ENCODE measurements around the gene ASIC1. TPM values are rescaled to one million over a fixed set of nuclear protein-coding genes. Genes with fewer than 3 reads are reported as not detected.

Gene ASIC1
- total and polyA plus RNA-seq, 2 donors, result 1.3 to 3.6 TPM

DNA sequence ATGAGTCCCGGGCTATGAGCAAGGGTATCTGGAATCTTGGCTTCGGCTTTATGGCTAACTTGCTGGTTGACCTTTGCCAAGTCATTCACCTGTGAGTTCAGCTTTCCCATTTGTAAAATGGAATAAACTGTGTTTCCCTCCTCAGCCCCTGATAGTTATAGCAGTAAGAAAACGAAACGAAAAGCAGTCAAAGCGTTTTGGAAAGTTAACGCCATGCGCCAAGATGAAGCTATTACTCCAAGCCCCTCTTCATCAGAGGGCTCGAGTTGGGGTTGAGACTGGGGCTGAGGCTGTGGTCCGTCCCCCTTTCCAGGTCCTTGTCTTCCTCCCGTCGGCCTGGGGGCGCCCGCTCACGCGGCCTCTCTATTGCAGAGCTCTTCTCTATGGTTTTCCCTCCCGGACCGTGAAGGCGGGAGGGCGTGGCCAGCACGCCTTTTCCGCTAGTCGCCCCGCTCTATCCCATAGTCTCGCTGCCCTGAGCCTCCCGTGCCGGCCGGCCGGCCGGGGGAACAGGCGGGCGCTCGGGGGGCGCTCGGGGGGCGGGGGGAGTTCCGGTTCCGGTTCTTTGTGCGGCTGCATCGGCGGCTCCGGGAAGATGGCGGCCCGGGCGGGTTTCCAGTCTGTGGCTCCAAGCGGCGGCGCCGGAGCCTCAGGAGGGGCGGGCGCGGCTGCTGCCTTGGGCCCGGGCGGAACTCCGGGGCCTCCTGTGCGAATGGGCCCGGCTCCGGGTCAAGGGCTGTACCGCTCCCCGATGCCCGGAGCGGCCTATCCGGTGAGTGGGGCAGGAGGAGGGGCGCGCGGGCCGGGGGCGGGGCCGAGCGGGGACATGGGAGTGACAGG is 27.6 kb downstream of the ASIC1 start, which contains the start of gene SMARCD1:
Gene SMARCD1 (plus strand): TSS at position 568 of the 840 bp plus-strand sequence. CDS start 28 bp downstream, at position 596.
- peaks cover 8 to 15% of the 10 kb centered on the region in 2 donors for H3K4me1 ChIP-seq (ENCODE audit: control insufficient read depth in 2 of 2, insufficient read depth in 2 of 2, low read length in 2 of 2)
- peak within 1 kb of the TSS; percentile 57 to 87 for H3K4me3 ChIP-seq (ENCODE audit: low read length in 2 of 2)
- peaks cover 0 to 20% of the 10 kb centered on the region in 2 donors for H3K27me3 ChIP-seq (ENCODE audit: control insufficient read depth in 2 of 2, insufficient read depth in 1 of 2, low read length in 1 of 2)
- WGBS, result under 1% methylated on average over 69 of the region's 69 CpGs
- DNase-seq (ENCODE audit: low read depth in 6 of 9, low spot score in 9 of 9), result peak; percentile 73 to 93 (median 81)
- peak within 1 kb of the TSS; percentile 92 to 97 for H3K27ac ChIP-seq (ENCODE audit: low read depth in 1 of 2, low read length in 1 of 2)
- H3K9me3 ChIP-seq (ENCODE audit: control insufficient read depth in 2 of 2, insufficient read depth in 1 of 2, low read length in 1 of 2), result no peaks in the 10 kb centered on the region
- peaks cover 31 to 36% of the 10 kb centered on the region in 2 donors for H3K36me3 ChIP-seq (ENCODE audit: control insufficient read depth in 2 of 2, insufficient read depth in 2 of 2, low read length in 1 of 2)

DNA sequence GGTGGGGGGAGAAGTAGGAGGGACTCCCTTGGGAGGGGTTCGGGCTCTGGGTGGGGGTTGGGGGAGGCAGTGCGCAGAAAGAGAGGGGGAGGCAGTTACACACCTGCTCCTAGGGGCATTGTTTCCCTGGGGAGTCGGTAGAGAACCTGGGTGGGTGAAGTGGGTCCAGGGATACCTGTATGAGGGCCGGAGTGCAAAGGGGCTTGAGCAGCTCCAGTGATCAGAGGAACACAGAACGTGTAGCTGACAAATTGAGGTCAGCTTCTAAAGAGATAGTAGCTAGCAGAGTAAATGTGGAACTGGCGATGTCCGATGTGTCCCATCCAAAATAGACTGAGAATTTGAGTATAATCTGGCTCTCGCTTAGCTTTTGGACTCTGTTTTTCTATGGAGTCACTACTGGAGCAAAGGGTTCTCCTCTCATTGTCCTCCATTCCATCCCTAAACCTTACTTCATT is 28.2 kb downstream of the ASIC1 start:
- Histone ChIP-seq H3K4me3 (ENCODE audit: low read length in 2 of 2) (peak overlapping the region; percentile 57 to 87), H3K4me1 (ENCODE audit: control insufficient read depth in 2 of 2, insufficient read depth in 2 of 2, low read length in 2 of 2) (peaks cover 8 to 15% of the 10 kb centered on the region in 2 donors), H3K27ac (ENCODE audit: low read depth in 1 of 2, low read length in 1 of 2) (peak overlapping the region; percentile 64 to 92), H3K36me3 (ENCODE audit: control insufficient read depth in 2 of 2, insufficient read depth in 2 of 2, low read length in 1 of 2) (peaks cover 37 to 43% of the 10 kb centered on the region in 2 donors), H3K27me3 (ENCODE audit: control insufficient read depth in 2 of 2, insufficient read depth in 1 of 2, low read length in 1 of 2) (peaks cover 0 to 16% of the 10 kb centered on the region in 2 donors), H3K9me3 (ENCODE audit: control insufficient read depth in 2 of 2, insufficient read depth in 1 of 2, low read length in 1 of 2) (no peaks in the 10 kb centered on the region)
- WGBS, result 30% methylated on average over 8 of the region's 8 CpGs
- DNase-seq (ENCODE audit: low read depth in 6 of 9, low spot score in 9 of 9), result no peak

DNA sequence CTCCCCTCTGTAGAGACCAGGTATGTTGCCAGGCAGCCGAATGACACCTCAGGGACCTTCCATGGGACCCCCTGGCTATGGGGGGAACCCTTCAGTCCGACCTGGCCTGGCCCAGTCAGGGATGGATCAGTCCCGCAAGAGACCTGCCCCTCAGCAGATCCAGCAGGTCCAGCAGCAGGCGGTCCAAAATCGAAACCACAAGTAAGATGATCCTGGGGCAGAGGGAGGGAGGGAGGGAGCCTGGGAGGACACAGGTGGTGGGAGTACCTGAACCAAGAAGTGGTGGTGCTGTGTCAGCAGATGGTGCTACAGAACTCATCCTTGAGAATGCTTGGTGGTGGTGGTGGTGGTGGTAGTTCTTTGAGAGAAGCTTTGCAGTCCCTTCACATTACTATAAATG is 28.8 kb downstream of the ASIC1 start:
- H3K4me3 ChIP-seq (ENCODE audit: low read length in 2 of 2), result peak overlapping the region; percentile 57 to 87
- 94% methylated on average over 5 of the region's 5 CpGs for WGBS
- DNase-seq (ENCODE audit: low read depth in 6 of 9, low spot score in 9 of 9), result peak in 1 of 9 donors; percentile 14
- H3K27ac ChIP-seq (ENCODE audit: low read depth in 1 of 2, low read length in 1 of 2), result peak overlapping the region in 1 of 2 donors; percentile 92
- no peaks in the 10 kb centered on the region for H3K9me3 ChIP-seq (ENCODE audit: control insufficient read depth in 2 of 2, insufficient read depth in 1 of 2, low read length in 1 of 2)
- H3K36me3 ChIP-seq (ENCODE audit: control insufficient read depth in 2 of 2, insufficient read depth in 2 of 2, low read length in 1 of 2), result peaks cover 41 to 46% of the 10 kb centered on the region in 2 donors
- H3K27me3 ChIP-seq (ENCODE audit: control insufficient read depth in 2 of 2, insufficient read depth in 1 of 2, low read length in 1 of 2), result peaks cover 0 to 11% of the 10 kb centered on the region in 2 donors
- peaks cover 8 to 15% of the 10 kb centered on the region in 2 donors for H3K4me1 ChIP-seq (ENCODE audit: control insufficient read depth in 2 of 2, insufficient read depth in 2 of 2, low read length in 2 of 2)

DNA sequence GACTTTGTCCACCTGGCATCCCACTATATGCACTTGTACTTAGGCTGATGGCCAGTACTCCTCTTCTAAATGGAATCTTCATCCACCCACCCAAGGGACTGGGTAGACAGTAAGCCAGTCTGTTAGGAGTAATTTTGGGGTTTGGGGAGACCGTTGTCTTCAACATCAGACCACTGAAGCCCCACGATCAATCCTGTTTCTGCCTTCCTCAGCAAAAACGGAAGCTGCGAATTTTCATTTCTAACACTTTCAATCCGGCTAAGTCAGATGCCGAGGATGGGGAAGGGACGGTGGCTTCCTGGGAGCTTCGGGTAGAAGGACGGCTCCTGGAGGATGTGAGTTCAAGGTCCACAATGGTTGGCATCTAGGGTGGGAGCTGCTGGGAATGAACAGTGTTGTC is 29.8 kb downstream of the ASIC1 start:
- Histone ChIP-seq H3K4me3 (ENCODE audit: low read length in 2 of 2) (no peak overlapping the region), H3K36me3 (ENCODE audit: control insufficient read depth in 2 of 2, insufficient read depth in 2 of 2, low read length in 1 of 2) (peaks cover 51 to 54% of the 10 kb centered on the region in 2 donors), H3K27ac (ENCODE audit: low read depth in 1 of 2, low read length in 1 of 2) (no peak overlapping the region), H3K4me1 (ENCODE audit: control insufficient read depth in 2 of 2, insufficient read depth in 2 of 2, low read length in 2 of 2) (peaks cover 8 to 15% of the 10 kb centered on the region in 2 donors), H3K27me3 (ENCODE audit: control insufficient read depth in 2 of 2, insufficient read depth in 1 of 2, low read length in 1 of 2) (peaks cover 0 to under 1% of the 10 kb centered on the region in 2 donors), H3K9me3 (ENCODE audit: control insufficient read depth in 2 of 2, insufficient read depth in 1 of 2, low read length in 1 of 2) (no peaks in the 10 kb centered on the region)
- no peak for DNase-seq (ENCODE audit: low read depth in 6 of 9, low spot score in 9 of 9)
- WGBS, result 98% methylated on average over 9 of the region's 9 CpGs

DNA sequence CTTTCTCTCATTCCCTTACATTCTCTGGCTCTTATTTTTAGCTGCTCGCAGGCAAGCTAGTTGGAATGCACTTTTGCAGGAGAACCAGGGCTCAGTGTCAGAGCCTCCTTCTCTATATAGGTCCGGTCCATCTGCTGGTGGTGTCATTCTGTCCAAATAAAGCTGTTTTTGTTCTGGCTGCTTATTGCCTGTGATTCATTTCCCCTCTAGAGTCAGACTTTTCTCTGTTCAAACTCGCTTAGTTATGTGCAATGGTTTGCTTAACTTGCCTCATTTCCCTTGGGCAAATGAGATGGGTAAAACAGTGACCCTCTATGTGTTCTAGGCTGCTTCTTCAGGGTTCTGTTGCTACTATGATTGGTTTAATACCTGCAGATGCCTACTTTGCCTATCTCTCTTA is 30.6 kb downstream of the ASIC1 start:
- Histone ChIP-seq H3K4me1 (ENCODE audit: control insufficient read depth in 2 of 2, insufficient read depth in 2 of 2, low read length in 2 of 2) (peaks cover 8 to 15% of the 10 kb centered on the region in 2 donors), H3K27me3 (ENCODE audit: control insufficient read depth in 2 of 2, insufficient read depth in 1 of 2, low read length in 1 of 2) (no peaks in the 10 kb centered on the region), H3K4me3 (ENCODE audit: low read length in 2 of 2) (no peak overlapping the region), H3K27ac (ENCODE audit: low read depth in 1 of 2, low read length in 1 of 2) (no peak overlapping the region), H3K36me3 (ENCODE audit: control insufficient read depth in 2 of 2, insufficient read depth in 2 of 2, low read length in 1 of 2) (peaks cover 60 to 62% of the 10 kb centered on the region in 2 donors), H3K9me3 (ENCODE audit: control insufficient read depth in 2 of 2, insufficient read depth in 1 of 2, low read length in 1 of 2) (no peaks in the 10 kb centered on the region)
- DNase-seq (ENCODE audit: low read depth in 6 of 9, low spot score in 9 of 9), result no peak
- 96% methylated on average over 3 of the region's 3 CpGs for WGBS

DNA sequence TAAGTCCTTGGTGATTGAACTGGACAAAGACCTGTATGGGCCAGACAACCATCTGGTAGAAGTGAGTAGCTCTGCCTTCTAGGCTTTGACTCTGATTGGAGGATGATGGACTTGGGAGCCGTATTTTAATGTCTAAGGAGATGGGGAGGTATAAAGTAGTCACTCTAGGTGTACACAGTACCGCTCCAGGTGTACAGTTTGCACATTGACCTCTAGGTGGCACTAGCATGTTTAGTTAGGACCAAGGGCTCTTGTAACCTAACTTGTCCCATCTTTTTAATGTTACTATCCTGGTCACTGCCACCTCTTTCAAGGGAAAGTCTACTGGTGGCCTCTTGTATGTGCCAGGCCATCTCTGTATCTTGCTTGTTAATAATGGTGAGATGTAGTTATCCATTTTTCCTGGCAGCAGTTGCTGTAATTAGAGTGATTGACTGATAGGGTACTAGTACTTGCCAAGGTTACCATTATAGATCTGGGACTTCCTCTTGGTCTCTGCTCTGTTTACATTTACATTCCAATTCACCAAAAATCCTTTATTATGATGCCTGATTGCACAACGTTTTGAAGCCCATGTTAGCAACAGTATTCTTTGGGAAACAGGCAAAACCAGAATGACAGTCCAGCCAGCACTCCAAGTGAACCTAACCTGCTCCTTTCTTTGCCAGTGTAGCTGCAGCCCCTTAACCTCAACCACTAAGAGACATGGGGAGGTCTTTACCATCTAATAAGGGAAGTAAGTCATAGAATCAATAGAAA is 31.4 kb downstream of the ASIC1 start:
- H3K36me3 ChIP-seq (ENCODE audit: control insufficient read depth in 2 of 2, insufficient read depth in 2 of 2, low read length in 1 of 2), result peaks cover 67 to 69% of the 10 kb centered on the region in 2 donors
- no peak overlapping the region for H3K27ac ChIP-seq (ENCODE audit: low read depth in 1 of 2, low read length in 1 of 2)
- H3K27me3 ChIP-seq (ENCODE audit: control insufficient read depth in 2 of 2, insufficient read depth in 1 of 2, low read length in 1 of 2), result no peaks in the 10 kb centered on the region

DNA sequence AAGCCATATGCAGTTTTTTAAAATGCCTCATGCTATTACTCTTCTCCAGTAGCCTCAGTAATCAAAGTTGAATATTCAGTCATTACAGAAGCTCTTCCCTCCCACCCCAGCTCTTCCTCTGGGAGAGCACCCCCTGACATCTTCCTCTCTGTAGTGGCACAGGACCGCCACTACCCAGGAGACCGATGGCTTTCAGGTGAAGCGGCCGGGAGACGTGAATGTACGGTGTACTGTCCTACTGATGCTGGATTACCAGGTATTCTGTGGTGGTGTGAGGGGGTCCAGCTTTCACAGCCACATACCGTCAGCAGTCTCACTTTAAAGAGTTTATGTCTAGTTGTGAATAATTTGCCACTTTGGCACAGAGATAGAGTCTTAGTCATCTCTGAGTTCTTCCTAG is 32.3 kb downstream of the ASIC1 start:
- Histone ChIP-seq H3K27me3 (ENCODE audit: control insufficient read depth in 2 of 2, insufficient read depth in 1 of 2, low read length in 1 of 2) (no peaks in the 10 kb centered on the region), H3K9me3 (ENCODE audit: control insufficient read depth in 2 of 2, insufficient read depth in 1 of 2, low read length in 1 of 2) (no peaks in the 10 kb centered on the region), H3K4me1 (ENCODE audit: control insufficient read depth in 2 of 2, insufficient read depth in 2 of 2, low read length in 2 of 2) (peaks cover 4 to 10% of the 10 kb centered on the region in 2 donors), H3K4me3 (ENCODE audit: low read length in 2 of 2) (no peak overlapping the region), H3K36me3 (ENCODE audit: control insufficient read depth in 2 of 2, insufficient read depth in 2 of 2, low read length in 1 of 2) (peaks cover 76 to 78% of the 10 kb centered on the region in 2 donors), H3K27ac (ENCODE audit: low read depth in 1 of 2, low read length in 1 of 2) (no peak overlapping the region)
- DNase-seq (ENCODE audit: low read depth in 6 of 9, low spot score in 9 of 9), result no peak
- WGBS, result 98% methylated on average over 7 of the region's 7 CpGs

More for the DNA sequence above, 31.4 kb downstream of the ASIC1 start:
- Histone ChIP-seq H3K4me1 (ENCODE audit: control insufficient read depth in 2 of 2, insufficient read depth in 2 of 2, low read length in 2 of 2) (peaks cover 8 to 15% of the 10 kb centered on the region in 2 donors), H3K9me3 (ENCODE audit: control insufficient read depth in 2 of 2, insufficient read depth in 1 of 2, low read length in 1 of 2) (no peaks in the 10 kb centered on the region), H3K4me3 (ENCODE audit: low read length in 2 of 2) (no peak overlapping the region)
- WGBS, result 57% methylated on average over 3 of the region's 3 CpGs
- peak in 7 of 9 donors; percentile 42 to 75 (median 63) for DNase-seq (ENCODE audit: low read depth in 6 of 9, low spot score in 9 of 9)

DNA sequence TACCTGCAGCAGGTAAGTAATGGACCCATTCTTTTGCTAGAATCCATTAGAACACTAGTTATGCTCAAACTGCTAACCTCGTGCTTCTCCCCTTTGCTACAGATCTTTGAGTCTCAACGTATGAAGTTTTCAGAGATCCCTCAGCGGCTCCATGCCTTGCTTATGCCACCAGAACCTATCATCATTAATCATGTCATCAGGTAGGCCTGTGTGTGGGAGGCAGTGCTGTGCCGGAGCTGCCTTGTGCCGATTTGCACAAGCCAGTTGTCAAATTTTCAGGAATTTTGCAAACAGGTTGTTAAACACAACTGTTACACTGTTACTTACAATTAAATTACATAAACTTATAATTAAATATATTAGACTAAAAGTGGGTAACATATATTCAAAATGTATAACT is 33.0 kb downstream of the ASIC1 start:
- Histone ChIP-seq H3K27me3 (ENCODE audit: control insufficient read depth in 2 of 2, insufficient read depth in 1 of 2, low read length in 1 of 2) (no peaks in the 10 kb centered on the region), H3K27ac (ENCODE audit: low read depth in 1 of 2, low read length in 1 of 2) (no peak overlapping the region), H3K36me3 (ENCODE audit: control insufficient read depth in 2 of 2, insufficient read depth in 2 of 2, low read length in 1 of 2) (peaks cover 83% of the 10 kb centered on the region in 2 donors), H3K9me3 (ENCODE audit: control insufficient read depth in 2 of 2, insufficient read depth in 1 of 2, low read length in 1 of 2) (no peaks in the 10 kb centered on the region), H3K4me1 (ENCODE audit: control insufficient read depth in 2 of 2, insufficient read depth in 2 of 2, low read length in 2 of 2) (peaks cover 4 to 8% of the 10 kb centered on the region in 2 donors), H3K4me3 (ENCODE audit: low read length in 2 of 2) (no peak overlapping the region)
- over 99% methylated on average over 5 of the region's 5 CpGs for WGBS
- DNase-seq (ENCODE audit: low read depth in 6 of 9, low spot score in 9 of 9), result no peak
